Astrocyte (in vitro differentiated cells and primary cell): ENCODE results near the gene INIP. TPM values are rescaled to one million over a fixed set of nuclear protein-coding genes. Genes with fewer than 3 reads are reported as not detected.
"Not testable (repeated sequence)": the region's sequence is repeated elsewhere in the genome, so short reads cannot be mapped to it uniquely, and the experiment has no call there.

Experiments used
- DNase-seq: peaks from one replicate; pipeline ENCODE4 v3.0.0-alpha.2; 2010; ENCODE audit warnings: low read depth
- FAIRE-seq: peaks from 2 replicates; lab custom pipeline; 2011; peaks lifted over from hg19 to GRCh38; lab: Jason Lieb, UNC
- H2AFZ ChIP-seq: 2 replicates; pipeline ENCODE4 v1.6.0; 2012; ENCODE audit warnings: low read depth, low read length, inconsistent platforms
- H3K27ac ChIP-seq: 2 replicates; pipeline ENCODE4 v1.5.1; 2011; ENCODE audit warnings: low read depth, low read length, inconsistent platforms
- H3K27me3 ChIP-seq: 2 replicates; pipeline ENCODE4 v1.6.0; 2011; ENCODE audit warnings: low read length, inconsistent platforms; ENCODE audit not compliant: insufficient read depth
- H3K36me3 ChIP-seq: 2 replicates; pipeline ENCODE4 v1.5.1; 2011; ENCODE audit warnings: low read length, inconsistent platforms; ENCODE audit not compliant: insufficient read depth
- H3K4me1 ChIP-seq: 2 replicates; pipeline ENCODE4 v1.5.1; 2011; ENCODE audit warnings: low read length, inconsistent platforms; ENCODE audit not compliant: insufficient read depth
- H3K4me2 ChIP-seq: 2 replicates; pipeline ENCODE4 v1.6.0; 2012; ENCODE audit warnings: low read length, inconsistent platforms
- H3K4me3 ChIP-seq: 2 replicates; pipeline ENCODE4 v1.5.1; 2011; ENCODE audit warnings: low read depth, mild to moderate bottlenecking, low read length, inconsistent platforms; ENCODE audit not compliant: insufficient read depth
- H3K79me2 ChIP-seq: 2 replicates; pipeline ENCODE4 v1.6.0; 2012; ENCODE audit warnings: mild to moderate bottlenecking, low read length, inconsistent platforms; ENCODE audit not compliant: insufficient read depth
- H3K9ac ChIP-seq: 2 replicates; pipeline ENCODE4 v1.6.0; 2012; ENCODE audit warnings: mild to moderate bottlenecking, low read length, inconsistent platforms
- H3K9me3 ChIP-seq: 2 replicates; pipeline ENCODE4 v1.5.1; 2012; ENCODE audit warnings: low read depth, mild to moderate bottlenecking, low read length, inconsistent platforms; ENCODE audit not compliant: insufficient read depth
- H4K20me1 ChIP-seq: 2 replicates; pipeline ENCODE4 v1.6.0; 2012; ENCODE audit warnings: low read length, inconsistent platforms; ENCODE audit not compliant: insufficient read depth
- H3K27ac Mint-ChIP-seq: one replicate; pipeline ENCODE4 v1.8.0; 2021; ENCODE audit warnings: mild to moderate bottlenecking, mixed read lengths; ENCODE audit not compliant: unreplicated experiment
- H3K27me3 Mint-ChIP-seq: one replicate; pipeline ENCODE4 v1.8.0; 2021; ENCODE audit warnings: low read depth, mixed read lengths; ENCODE audit not compliant: unreplicated experiment
- H3K36me3 Mint-ChIP-seq: one replicate; pipeline ENCODE4 v1.8.0; 2021; ENCODE audit warnings: low read depth, mixed read lengths; ENCODE audit not compliant: unreplicated experiment
- H3K4me1 Mint-ChIP-seq: one replicate; pipeline ENCODE4 v1.8.0; 2021; ENCODE audit warnings: low read depth, mixed read lengths; ENCODE audit not compliant: unreplicated experiment
- H3K4me3 Mint-ChIP-seq: one replicate; pipeline ENCODE4 v1.8.0; 2021; ENCODE audit warnings: mild to moderate bottlenecking, moderate library complexity, mixed read lengths; ENCODE audit not compliant: unreplicated experiment
- H3K9me3 Mint-ChIP-seq: one replicate; pipeline ENCODE4 v1.8.0; 2021; ENCODE audit warnings: mild to moderate bottlenecking, mixed read lengths; ENCODE audit not compliant: unreplicated experiment
- CTCF ChIP-seq: IDR thresholded peaks from 2 replicates; pipeline ENCODE4 v1.5.1; 2011; ENCODE audit warnings: low read depth, mild to moderate bottlenecking, inconsistent platforms, low read length, moderate library complexity; ENCODE audit not compliant: insufficient read depth
- EZH2 ChIP-seq: IDR thresholded peaks from 2 replicates; pipeline ENCODE4 v1.6.1; 2012; ENCODE audit warnings: mild to moderate bottlenecking, low read length, inconsistent platforms; ENCODE audit not compliant: insufficient read depth
- total RNA-seq: library from RNA; stranded (reverse); gene quantifications from 2 replicates; pipeline ENCODE4 v1.2.1, GENCODE V29; 2021

The INIP gene
- total RNA-seq, 1 donor from 2014 or later: 23.1 TPM

GRCh38 chr9:112680731-112681402, 37.0 kb downstream of the INIP start:
- no peak overlapping the region for H3K9ac ChIP-seq
- DNase-seq: no peak

GRCh38 chr9:112677040-112677439, 40.9 kb downstream of the INIP start:
- H3K27ac ChIP-seq: no peak overlapping the region
- no peaks in the 10 kb centered on the region for H3K79me2 ChIP-seq
- Mint-ChIP-seq H3K27ac (no peak overlapping the region), H3K9me3 (peaks cover 8% of the 10 kb centered on the region), H3K4me3 (no peak overlapping the region), H3K36me3 (peaks cover 9% of the 10 kb centered on the region), H3K27me3 (no peaks in the 10 kb centered on the region), H3K4me1 (peaks cover 5% of the 10 kb centered on the region)
- H3K36me3 ChIP-seq: no peaks in the 10 kb centered on the region
- TF ChIP-seq CTCF: no peak
- no peak for TF ChIP-seq EZH2
- FAIRE-seq (no peak), DNase-seq (no peak)
- H3K4me2 ChIP-seq: no peak overlapping the region
- no peaks in the 10 kb centered on the region for H3K9me3 ChIP-seq
- no peaks in the 10 kb centered on the region for H3K4me1 ChIP-seq
- no peak overlapping the region for H2AFZ ChIP-seq
- no peak overlapping the region for H3K9ac ChIP-seq
- H4K20me1 ChIP-seq: no peaks in the 10 kb centered on the region
- H3K4me3 ChIP-seq: no peak overlapping the region
- H3K27me3 ChIP-seq: no peaks in the 10 kb centered on the region

More at GRCh38 chr9:112680731-112681402, 37.0 kb downstream of the INIP start:
- Histone ChIP-seq H3K79me2 (no peaks in the 10 kb centered on the region), H3K4me2 (no peak overlapping the region), H3K4me1 (no peaks in the 10 kb centered on the region), H3K27me3 (no peaks in the 10 kb centered on the region), H3K27ac (no peak overlapping the region), H3K36me3 (no peaks in the 10 kb centered on the region), H2AFZ (no peak overlapping the region), H3K9me3 (no peaks in the 10 kb centered on the region), H4K20me1 (no peaks in the 10 kb centered on the region), H3K4me3 (no peak overlapping the region)
- TF ChIP-seq CTCF (no peak), EZH2 (no peak)
- H3K4me3 Mint-ChIP-seq: no peak overlapping the region
- no peak for FAIRE-seq
- no peak overlapping the region for H3K27ac Mint-ChIP-seq
- H3K9me3 Mint-ChIP-seq: peaks cover 8% of the 10 kb centered on the region
- peaks cover 5% of the 10 kb centered on the region for H3K4me1 Mint-ChIP-seq
- peaks cover 17% of the 10 kb centered on the region for H3K36me3 Mint-ChIP-seq
- no peaks in the 10 kb centered on the region for H3K27me3 Mint-ChIP-seq

- not testable (repeated sequence) for H3K4me1 ChIP-seq, H3K27ac ChIP-seq, H3K9ac ChIP-seq, H3K4me3 ChIP-seq, H3K79me2 ChIP-seq, H3K36me3 ChIP-seq, H3K4me2 ChIP-seq, DNase-seq, H2AFZ ChIP-seq, H3K36me3 Mint-ChIP-seq, H3K4me3 Mint-ChIP-seq, H3K9me3 Mint-ChIP-seq, H3K4me1 Mint-ChIP-seq, FAIRE-seq, H4K20me1 ChIP-seq, H3K27me3 ChIP-seq, H3K27me3 Mint-ChIP-seq, H3K9me3 ChIP-seq, H3K27ac Mint-ChIP-seq
Observed at GRCh38 chr9:112673221-112673620, 44.7 kb downstream of the INIP start.
